Subcutaneous abdominal adipose tissue (tissue), 5 donors: Measurements from ENCODE around the gene SORCS3.

ENCODE experiments used
- H3K27ac ChIP-seq: one replicate; pipeline ENCODE4 v1.7.0; 2013; ENCODE audit warnings: low read depth, mild to moderate bottlenecking, inconsistent platforms, low read length, moderate library complexity
- H3K27me3 ChIP-seq, 5 donors: one replicate each; pipeline ENCODE4 v1.7.0; 2013; ENCODE audit warnings: low read length in 5 of 5, inconsistent platforms in 1 of 5; ENCODE audit not compliant: control insufficient read depth in 5 of 5, insufficient read depth in 4 of 5
- H3K36me3 ChIP-seq, 5 donors: one replicate each; pipeline ENCODE4 v1.7.0; 2013; ENCODE audit warnings: low read length in 5 of 5; ENCODE audit not compliant: control insufficient read depth in 5 of 5, insufficient read depth in 5 of 5
- H3K4me1 ChIP-seq, 5 donors: one replicate each; pipeline ENCODE4 v1.7.0; 2013; ENCODE audit warnings: low read length in 5 of 5, mild to moderate bottlenecking in 3 of 5, moderate library complexity in 1 of 5; ENCODE audit not compliant: control insufficient read depth in 5 of 5, insufficient read depth in 5 of 5
- H3K4me3 ChIP-seq, 5 donors: one replicate each; pipeline ENCODE4 v1.7.0; 2013; ENCODE audit warnings: low read length in 5 of 5, low read depth in 1 of 5
- H3K9ac ChIP-seq, 5 donors: one replicate each; pipeline ENCODE4 v1.7.0; 2013; ENCODE audit warnings: low read length in 5 of 5, mild to moderate bottlenecking in 4 of 5, moderate library complexity in 3 of 5
- H3K9me3 ChIP-seq, 5 donors: one replicate each; pipeline ENCODE4 v1.7.0; 2013; ENCODE audit warnings: low read length in 5 of 5; ENCODE audit not compliant: control insufficient read depth in 5 of 5
- donor health status: healthy.
- donor health status: healthy.
- donor health status: healthy.
- donor health status: healthy.
- donor health status: healthy.

SORCS3 gene

GRCh38 chr10:105075031-105075430, 433.9 kb downstream of the SORCS3 start:
- Histone ChIP-seq H3K9me3 (no peaks in the 10 kb centered on the region), H3K27me3 (no peaks in the 10 kb centered on the region), H3K36me3 (no peaks in the 10 kb centered on the region), H3K4me1 (no peaks in the 10 kb centered on the region), H3K4me3 (no peak overlapping the region), H3K9ac (no peak overlapping the region), H3K27ac (no peak overlapping the region)

- no peak overlapping the region for H3K9ac ChIP-seq
- no peaks in the 10 kb centered on the region for H3K36me3 ChIP-seq
- H3K9me3 ChIP-seq, result peaks cover 0 to 1% (median 0%) of the 10 kb centered on the region in 5 donors
Observed at GRCh38 chr10:105085980-105086379, 444.9 kb downstream of the SORCS3 start.

GRCh38 chr10:105094048-105094447, 453.0 kb downstream of the SORCS3 start:
- Histone ChIP-seq H3K9me3 (peaks cover 0 to 7% (median 0%) of the 10 kb centered on the region in 5 donors), H3K4me3 (no peak overlapping the region), H3K4me1 (no peaks in the 10 kb centered on the region), H3K36me3 (no peaks in the 10 kb centered on the region), H3K9ac (no peak overlapping the region), H3K27ac (no peak overlapping the region), H3K27me3 (no peaks in the 10 kb centered on the region)

More at GRCh38 chr10:105085980-105086379, 444.9 kb downstream of the SORCS3 start:
- H3K27me3 ChIP-seq, result no peaks in the 10 kb centered on the region
- H3K4me3 ChIP-seq, result no peak overlapping the region
- H3K4me1 ChIP-seq, result no peaks in the 10 kb centered on the region
- H3K27ac ChIP-seq, result no peak overlapping the region

- no peak overlapping the region for H3K9ac ChIP-seq
- no peaks in the 10 kb centered on the region for H3K4me1 ChIP-seq
- no peaks in the 10 kb centered on the region for H3K27me3 ChIP-seq
- H3K36me3 ChIP-seq, result no peaks in the 10 kb centered on the region
- H3K27ac ChIP-seq, result no peak overlapping the region
- peaks cover 0 to 3% (median 0%) of the 10 kb centered on the region in 5 donors for H3K9me3 ChIP-seq
- no peak overlapping the region for H3K4me3 ChIP-seq
Observed at GRCh38 chr10:105096316-105096715, 455.2 kb downstream of the SORCS3 start.

- no peaks in the 10 kb centered on the region for H3K36me3 ChIP-seq
- peaks cover 0 to 2% (median 0%) of the 10 kb centered on the region in 5 donors for H3K9me3 ChIP-seq
- no peaks in the 10 kb centered on the region for H3K27me3 ChIP-seq
- no peak overlapping the region for H3K27ac ChIP-seq
- no peaks in the 10 kb centered on the region for H3K4me1 ChIP-seq
- no peak overlapping the region for H3K9ac ChIP-seq
- no peak overlapping the region for H3K4me3 ChIP-seq
Observed at GRCh38 chr10:105102977-105103376, 461.9 kb downstream of the SORCS3 start.

- H3K4me3 ChIP-seq, result no peak overlapping the region
- no peak overlapping the region for H3K27ac ChIP-seq
- H3K9ac ChIP-seq, result no peak overlapping the region
- H3K9me3 ChIP-seq, result peaks cover 0 to 2% (median 0%) of the 10 kb centered on the region in 5 donors
- no peaks in the 10 kb centered on the region for H3K27me3 ChIP-seq
- no peaks in the 10 kb centered on the region for H3K36me3 ChIP-seq
- H3K4me1 ChIP-seq, result no peaks in the 10 kb centered on the region
Observed at GRCh38 chr10:105104297-105104696, 463.2 kb downstream of the SORCS3 start.

GRCh38 chr10:105109164-105109563, 468.1 kb downstream of the SORCS3 start:
- no peaks in the 10 kb centered on the region for H3K9me3 ChIP-seq
- no peak overlapping the region for H3K27ac ChIP-seq
- H3K27me3 ChIP-seq, result no peaks in the 10 kb centered on the region
- H3K9ac ChIP-seq, result no peak overlapping the region
- no peak overlapping the region for H3K4me3 ChIP-seq
- no peaks in the 10 kb centered on the region for H3K4me1 ChIP-seq
- H3K36me3 ChIP-seq, result no peaks in the 10 kb centered on the region

- Histone ChIP-seq H3K4me1 (no peaks in the 10 kb centered on the region), H3K27ac (no peak overlapping the region), H3K27me3 (no peaks in the 10 kb centered on the region), H3K9ac (no peak overlapping the region), H3K4me3 (no peak overlapping the region), H3K9me3 (peaks cover 0 to 5% (median 0%) of the 10 kb centered on the region in 5 donors), H3K36me3 (no peaks in the 10 kb centered on the region)
Observed at GRCh38 chr10:105112862-105113261, 471.8 kb downstream of the SORCS3 start.

- Histone ChIP-seq H3K36me3 (no peaks in the 10 kb centered on the region), H3K4me3 (no peak overlapping the region), H3K9me3 (peaks cover 0 to 5% (median 0%) of the 10 kb centered on the region in 5 donors), H3K9ac (no peak overlapping the region), H3K27ac (no peak overlapping the region), H3K4me1 (no peaks in the 10 kb centered on the region), H3K27me3 (no peaks in the 10 kb centered on the region)
Observed at GRCh38 chr10:105113666-105114065, 472.6 kb downstream of the SORCS3 start.

- no peak overlapping the region for H3K9ac ChIP-seq
- no peaks in the 10 kb centered on the region for H3K27me3 ChIP-seq
- H3K4me3 ChIP-seq, result no peak overlapping the region
- H3K9me3 ChIP-seq, result peaks cover 0 to 6% (median 3%) of the 10 kb centered on the region in 5 donors
- no peak overlapping the region for H3K27ac ChIP-seq
- H3K4me1 ChIP-seq, result no peaks in the 10 kb centered on the region
- no peaks in the 10 kb centered on the region for H3K36me3 ChIP-seq
Observed at GRCh38 chr10:105121743-105122142, 480.7 kb downstream of the SORCS3 start.

GRCh38 chr10:105128111-105128510, 487.0 kb downstream of the SORCS3 start:
- Histone ChIP-seq H3K9ac (no peak overlapping the region), H3K27ac (no peak overlapping the region), H3K36me3 (no peaks in the 10 kb centered on the region), H3K27me3 (no peaks in the 10 kb centered on the region), H3K9me3 (no peaks in the 10 kb centered on the region), H3K4me1 (no peaks in the 10 kb centered on the region), H3K4me3 (no peak overlapping the region)
